Measurements from ENCODE around the gene CACNA1H. TPM values are rescaled to one million over a fixed set of nuclear protein-coding genes. Genes with fewer than 3 reads are reported as not detected.
A peak's percentile ranks its signal among the peaks of the same experiment; 100 is the strongest.

Gene CACNA1H
- polyA plus RNA-seq, 3 donors: 20.3 to 30.5 (median 29.4) TPM

GRCh38 chr16:1154887-1155331, 2.0 kb downstream of the CACNA1H start:
- no peak for DNase-seq (ENCODE audit: extremely low read depth in 1 of 11, low read depth in 9 of 11, low spot score in 4 of 11)

- no peak for DNase-seq (ENCODE audit: extremely low read depth in 1 of 11, low read depth in 9 of 11, low spot score in 4 of 11)
Measured at GRCh38 chr16:1155353-1156054, 2.6 kb downstream of the CACNA1H start.

DNA sequence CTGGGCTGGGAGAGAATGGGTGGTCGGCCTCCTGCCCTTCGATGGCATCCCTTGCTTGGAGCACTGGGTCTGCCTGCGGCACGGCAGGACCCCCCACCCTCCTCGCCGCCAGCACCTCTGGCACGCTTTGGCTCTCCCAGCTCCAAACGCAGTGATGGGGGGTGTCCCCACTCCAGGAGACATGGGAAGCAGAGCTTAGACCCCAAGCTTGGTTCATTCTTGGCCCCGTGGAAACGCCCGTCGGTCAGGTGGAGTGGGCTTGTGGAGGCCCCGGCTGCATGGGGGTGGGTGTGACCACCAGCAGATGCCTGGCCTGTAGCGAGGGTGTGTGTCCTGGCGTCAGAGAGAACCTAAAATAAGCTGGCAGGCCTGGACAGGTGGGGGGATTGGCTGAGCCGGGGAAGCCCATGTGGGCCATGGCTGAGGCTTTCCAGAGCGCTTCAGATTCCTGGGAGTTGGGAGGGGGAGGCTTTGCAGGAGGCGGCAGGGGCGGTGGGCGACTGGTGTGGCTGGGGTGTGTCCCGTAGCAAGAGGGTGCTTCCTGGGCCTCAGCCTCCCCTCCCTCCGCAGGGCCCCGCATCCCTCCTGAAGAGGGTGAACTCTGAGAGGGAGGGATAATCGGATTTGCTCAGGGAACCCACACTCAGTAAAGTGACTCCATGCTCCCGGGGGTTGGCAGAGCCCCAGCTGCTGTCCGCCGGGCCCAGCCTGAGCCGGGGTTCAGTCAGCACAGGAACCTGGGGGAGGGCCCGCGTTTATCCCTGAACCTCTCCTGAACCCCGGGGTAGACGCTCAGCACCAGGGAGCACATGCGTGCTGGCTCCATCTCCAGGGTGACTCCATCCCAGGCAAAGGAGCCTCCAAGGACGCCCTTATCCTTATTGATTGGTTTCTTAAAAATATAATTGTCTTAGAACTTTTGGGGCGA, 3.4 kb downstream of the CACNA1H start:
- DNase-seq (ENCODE audit: extremely low read depth in 1 of 11, low read depth in 9 of 11, low spot score in 4 of 11): no peak

GRCh38 chr16:1156983-1157638, 4.2 kb downstream of the CACNA1H start:
- no peak for DNase-seq (ENCODE audit: extremely low read depth in 1 of 11, low read depth in 9 of 11, low spot score in 4 of 11)

DNA sequence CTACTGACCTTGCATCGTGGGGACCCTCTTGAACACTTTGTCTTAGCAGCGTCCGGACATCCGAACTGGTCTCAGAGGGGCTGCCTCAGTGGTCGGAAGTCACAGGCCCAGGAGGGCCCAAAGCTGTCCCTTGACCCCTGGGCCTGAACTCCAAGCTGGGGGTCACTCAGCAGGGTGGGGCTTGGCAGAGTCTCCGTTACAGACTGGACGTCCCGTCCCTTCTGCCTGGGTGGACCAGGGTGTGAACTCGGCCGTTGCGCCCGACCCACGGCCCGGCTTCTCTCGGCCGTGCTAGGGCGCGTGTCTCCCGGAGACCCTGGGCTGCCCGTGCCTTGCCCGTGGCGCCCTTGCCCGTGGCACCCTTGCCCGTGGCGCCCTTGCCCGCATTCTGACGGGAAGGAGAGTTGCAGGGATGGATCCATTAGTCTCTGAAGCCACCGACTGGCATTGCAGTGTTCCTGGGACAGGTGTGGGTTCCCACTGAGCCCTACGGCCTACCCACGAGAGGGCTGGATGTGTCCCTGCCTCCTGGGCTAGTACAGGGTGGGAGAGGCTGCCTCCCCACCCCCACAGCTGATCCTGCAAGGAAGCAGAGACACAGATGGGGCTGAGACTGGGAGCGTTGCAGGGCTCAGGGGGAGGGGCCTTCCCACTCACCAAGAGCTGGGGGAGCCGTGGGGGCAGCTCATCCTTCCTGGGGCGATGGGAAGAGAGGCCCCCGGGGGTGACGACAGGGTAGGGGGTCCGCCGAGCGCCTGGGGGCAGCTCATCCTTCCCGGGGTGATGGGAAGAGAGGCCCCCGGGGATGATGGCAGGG, 4.9 kb downstream of the CACNA1H start:
- no peak for DNase-seq (ENCODE audit: extremely low read depth in 1 of 11, low read depth in 9 of 11, low spot score in 4 of 11)

DNA sequence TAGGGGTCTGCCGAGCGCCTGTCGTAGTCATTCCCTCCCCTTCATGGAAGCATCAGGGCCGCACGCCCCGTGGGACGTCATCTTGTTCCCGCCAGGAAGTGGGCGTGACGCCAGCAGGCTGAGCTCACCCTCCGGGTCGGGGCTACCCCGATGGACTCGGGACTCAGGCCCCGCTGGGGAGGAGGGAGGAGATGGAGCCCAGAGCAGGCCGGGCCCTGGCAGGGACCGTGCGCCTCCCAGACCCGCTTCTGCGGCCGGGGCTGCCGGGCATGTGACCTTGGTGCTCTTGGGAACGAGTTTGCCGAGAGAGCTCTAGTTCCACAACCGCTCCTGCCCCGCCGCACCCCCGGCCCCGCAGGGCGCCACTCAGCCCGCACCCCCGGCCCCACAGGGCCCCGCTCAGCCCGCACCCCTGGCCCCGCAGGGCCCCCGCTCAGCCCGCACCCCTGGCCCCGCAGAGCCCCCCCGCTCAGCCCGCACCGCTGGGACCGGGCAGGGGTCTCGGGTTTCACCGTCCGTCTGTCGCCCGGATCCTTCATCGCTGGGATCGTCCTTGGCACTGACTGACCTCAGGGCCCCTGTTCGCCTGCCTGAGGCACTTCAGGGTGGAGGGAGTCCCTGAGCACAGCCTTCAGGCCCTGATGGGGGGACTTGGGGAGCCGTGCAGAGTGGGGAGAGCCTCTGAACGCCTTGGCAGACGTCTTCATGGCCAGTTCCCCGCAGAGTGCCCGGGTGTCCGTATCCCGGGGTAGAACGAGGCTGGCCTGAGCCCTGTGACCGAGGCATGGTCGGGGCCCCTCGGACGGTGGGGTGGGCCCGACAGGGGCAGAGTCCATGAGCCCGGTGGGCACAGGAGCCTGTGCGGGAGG, 5.8 kb downstream of the CACNA1H start:
- no peak for DNase-seq (ENCODE audit: extremely low read depth in 1 of 11, low read depth in 9 of 11, low spot score in 4 of 11)

GRCh38 chr16:1159325-1159972, 6.5 kb downstream of the CACNA1H start:
- no peak for DNase-seq (ENCODE audit: extremely low read depth in 1 of 11, low read depth in 9 of 11, low spot score in 4 of 11)

DNA sequence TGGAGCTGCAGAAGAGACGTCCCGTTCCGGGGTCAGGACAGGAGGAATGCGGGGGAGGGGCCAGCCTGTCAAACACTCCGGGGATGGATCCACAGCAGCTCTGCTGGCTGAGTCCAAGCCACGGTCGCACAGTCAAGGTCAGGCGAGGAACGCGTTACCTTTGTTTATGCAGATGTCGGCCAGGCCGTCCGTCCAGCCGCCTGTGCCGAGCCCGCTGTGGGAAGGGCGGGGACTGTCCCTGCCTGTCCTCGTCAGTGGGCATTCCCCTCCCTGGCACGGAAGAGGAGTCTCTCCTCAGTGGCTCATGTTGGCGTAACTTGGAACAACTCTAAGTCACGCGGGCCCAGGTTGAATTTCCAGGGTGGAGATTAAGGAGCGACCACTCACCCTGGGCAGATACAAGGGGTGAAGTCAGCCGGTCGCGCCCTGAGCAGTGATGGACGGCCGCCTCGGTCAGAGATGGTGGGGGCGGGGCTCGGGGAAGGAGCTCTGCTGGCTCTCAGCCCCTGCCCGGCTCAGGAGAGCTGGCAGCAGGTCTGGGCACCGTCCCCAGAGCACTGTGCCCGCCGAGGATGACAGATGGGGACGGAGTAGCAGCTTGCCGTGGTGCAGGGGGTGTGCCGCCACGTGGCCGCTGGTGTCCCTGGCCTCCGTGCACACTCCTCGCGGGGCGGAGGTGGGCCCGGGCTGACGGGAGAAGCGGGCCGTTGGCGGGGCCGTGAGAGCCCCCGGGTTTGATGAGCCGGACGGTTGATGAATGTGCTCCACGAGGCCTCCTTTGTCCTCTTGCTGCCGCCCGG, 7.3 kb downstream of the CACNA1H start:
- DNase-seq (ENCODE audit: extremely low read depth in 1 of 11, low read depth in 9 of 11, low spot score in 4 of 11): peak in 8 of 11 donors; percentile 74 to 90 (median 84)

DNA sequence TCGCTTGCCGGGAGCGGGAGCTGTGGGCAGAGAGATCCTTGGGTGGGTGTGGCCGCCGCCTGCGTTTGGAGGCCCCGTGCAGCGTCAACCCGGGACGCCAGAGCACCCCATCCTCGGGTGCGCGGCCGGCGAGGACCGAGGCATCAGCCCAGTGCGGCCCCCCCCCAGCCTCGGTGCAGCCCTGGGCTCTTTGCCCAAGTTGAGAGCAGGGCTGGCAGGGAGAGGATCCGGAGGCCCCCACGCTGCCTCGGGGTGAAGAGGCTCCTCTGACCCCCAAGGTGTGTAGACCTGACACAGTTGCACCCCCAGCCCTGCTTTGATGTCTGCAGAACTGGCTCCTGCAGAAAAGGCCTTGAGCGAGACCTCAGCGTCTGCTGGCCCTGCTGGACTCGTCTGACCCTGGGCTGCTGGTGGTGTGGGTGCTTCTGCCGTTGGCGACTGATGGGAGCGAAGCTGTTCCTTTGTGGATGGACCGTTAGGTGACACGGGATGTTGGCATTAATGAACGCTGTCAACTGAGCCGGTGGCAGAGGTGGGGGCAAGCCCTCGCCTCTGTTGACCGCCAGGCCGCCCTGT, 8.0 kb downstream of the CACNA1H start:
- no peak for DNase-seq (ENCODE audit: extremely low read depth in 1 of 11, low read depth in 9 of 11, low spot score in 4 of 11)

GRCh38 chr16:1162701-1163566, 10.0 kb downstream of the CACNA1H start:
- no peak for DNase-seq (ENCODE audit: extremely low read depth in 1 of 11, low read depth in 9 of 11, low spot score in 4 of 11)

DNA sequence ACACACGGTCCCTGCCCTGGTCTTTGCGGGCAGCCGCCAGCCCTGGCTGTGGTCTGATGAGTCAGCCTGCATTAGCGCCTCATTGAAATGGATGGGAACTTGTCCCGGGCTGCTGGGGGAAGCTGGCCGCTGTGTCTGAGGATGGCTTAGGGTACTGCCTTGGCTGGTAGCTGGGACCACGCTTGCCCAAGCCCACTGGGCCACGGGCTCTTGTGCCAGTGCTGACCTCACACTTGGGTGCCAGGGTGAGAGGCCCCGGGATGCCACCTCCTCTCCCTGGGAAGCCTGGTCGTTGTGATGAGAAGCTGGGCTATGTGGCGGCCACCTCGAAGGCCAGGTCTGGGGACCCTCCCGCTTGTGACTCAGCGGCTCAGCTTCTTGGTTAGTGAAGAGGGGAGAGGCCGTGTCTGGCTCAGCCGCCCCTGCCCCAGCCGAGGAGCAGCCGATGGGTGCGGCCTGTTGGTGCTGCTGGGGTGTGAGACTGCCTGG, 10.7 kb downstream of the CACNA1H start:
- DNase-seq (ENCODE audit: extremely low read depth in 1 of 11, low read depth in 9 of 11, low spot score in 4 of 11): no peak

DNA sequence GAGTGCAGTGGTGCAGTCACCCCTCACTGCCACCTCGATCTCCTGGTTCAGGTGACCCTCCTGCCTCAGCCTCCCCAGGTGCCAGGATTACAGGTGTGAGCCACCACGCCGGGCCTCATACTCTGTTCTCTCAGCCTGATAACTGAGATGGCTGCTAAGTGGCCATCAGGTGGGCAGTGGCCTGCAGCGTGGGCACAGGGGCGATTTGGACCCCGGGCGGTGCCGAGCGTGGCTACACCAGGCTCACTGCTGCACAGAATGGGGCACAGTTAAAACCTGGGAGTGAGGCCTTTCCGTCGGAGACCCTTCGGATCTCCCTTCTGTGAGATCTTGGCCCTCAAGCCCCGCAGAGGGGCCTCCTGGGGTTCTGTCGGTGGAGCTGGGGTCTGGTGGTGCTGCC, 11.5 kb downstream of the CACNA1H start:
- no peak for DNase-seq (ENCODE audit: extremely low read depth in 1 of 11, low read depth in 9 of 11, low spot score in 4 of 11)

DNA sequence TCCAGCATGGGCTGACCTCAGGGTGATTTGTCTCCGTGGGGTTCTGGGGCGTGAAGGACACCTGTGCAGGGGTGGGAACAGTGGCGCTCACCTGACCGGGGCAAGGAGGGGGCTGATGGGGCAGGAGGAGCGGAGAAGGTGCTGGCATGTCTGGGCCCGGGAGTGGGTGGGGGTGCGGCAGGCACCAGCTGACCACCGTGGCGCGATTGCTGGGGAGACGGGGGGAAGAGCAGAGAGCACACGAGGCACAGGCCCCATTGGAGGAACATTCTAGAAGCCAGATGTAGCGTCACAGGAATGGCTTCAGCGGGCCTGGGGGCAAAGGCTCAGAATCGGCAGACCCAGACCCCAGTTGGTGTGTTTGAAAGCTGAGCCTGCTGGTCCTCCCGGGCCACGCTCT, 12.1 kb downstream of the CACNA1H start:
- no peak for DNase-seq (ENCODE audit: extremely low read depth in 1 of 11, low read depth in 9 of 11, low spot score in 4 of 11)

- no peak for DNase-seq (ENCODE audit: extremely low read depth in 1 of 11, low read depth in 9 of 11, low spot score in 4 of 11)
Measured at GRCh38 chr16:1165511-1165910, 12.6 kb downstream of the CACNA1H start.
